Astrocyte (in vitro differentiated cells and primary cell): ENCODE measurements around the gene ZSCAN5B. TPM values are rescaled to one million over a fixed set of nuclear protein-coding genes. Genes with fewer than 3 reads are reported as not detected.

ENCODE experiments used
- DNase-seq: peaks from one replicate; pipeline ENCODE4 v3.0.0-alpha.2; 2010; ENCODE audit warnings: low read depth
- FAIRE-seq: peaks from 2 replicates; lab custom pipeline; 2011; peaks lifted over from hg19 to GRCh38; lab: Jason Lieb, UNC
- H2AFZ ChIP-seq: 2 replicates; pipeline ENCODE4 v1.6.0; 2012; ENCODE audit warnings: low read depth, low read length, inconsistent platforms
- H3K27ac ChIP-seq: 2 replicates; pipeline ENCODE4 v1.5.1; 2011; ENCODE audit warnings: low read depth, low read length, inconsistent platforms
- H3K27me3 ChIP-seq: 2 replicates; pipeline ENCODE4 v1.6.0; 2011; ENCODE audit warnings: low read length, inconsistent platforms; ENCODE audit not compliant: insufficient read depth
- H3K36me3 ChIP-seq: 2 replicates; pipeline ENCODE4 v1.5.1; 2011; ENCODE audit warnings: low read length, inconsistent platforms; ENCODE audit not compliant: insufficient read depth
- H3K4me1 ChIP-seq: 2 replicates; pipeline ENCODE4 v1.5.1; 2011; ENCODE audit warnings: low read length, inconsistent platforms; ENCODE audit not compliant: insufficient read depth
- H3K4me2 ChIP-seq: 2 replicates; pipeline ENCODE4 v1.6.0; 2012; ENCODE audit warnings: low read length, inconsistent platforms
- H3K4me3 ChIP-seq: 2 replicates; pipeline ENCODE4 v1.5.1; 2011; ENCODE audit warnings: low read depth, mild to moderate bottlenecking, low read length, inconsistent platforms; ENCODE audit not compliant: insufficient read depth
- H3K79me2 ChIP-seq: 2 replicates; pipeline ENCODE4 v1.6.0; 2012; ENCODE audit warnings: mild to moderate bottlenecking, low read length, inconsistent platforms; ENCODE audit not compliant: insufficient read depth
- H3K9ac ChIP-seq: 2 replicates; pipeline ENCODE4 v1.6.0; 2012; ENCODE audit warnings: mild to moderate bottlenecking, low read length, inconsistent platforms
- H3K9me3 ChIP-seq: 2 replicates; pipeline ENCODE4 v1.5.1; 2012; ENCODE audit warnings: low read depth, mild to moderate bottlenecking, low read length, inconsistent platforms; ENCODE audit not compliant: insufficient read depth
- H4K20me1 ChIP-seq: 2 replicates; pipeline ENCODE4 v1.6.0; 2012; ENCODE audit warnings: low read length, inconsistent platforms; ENCODE audit not compliant: insufficient read depth
- H3K27ac Mint-ChIP-seq: one replicate; pipeline ENCODE4 v1.8.0; 2021; ENCODE audit warnings: mild to moderate bottlenecking, mixed read lengths; ENCODE audit not compliant: unreplicated experiment
- H3K27me3 Mint-ChIP-seq: one replicate; pipeline ENCODE4 v1.8.0; 2021; ENCODE audit warnings: low read depth, mixed read lengths; ENCODE audit not compliant: unreplicated experiment
- H3K36me3 Mint-ChIP-seq: one replicate; pipeline ENCODE4 v1.8.0; 2021; ENCODE audit warnings: low read depth, mixed read lengths; ENCODE audit not compliant: unreplicated experiment
- H3K4me1 Mint-ChIP-seq: one replicate; pipeline ENCODE4 v1.8.0; 2021; ENCODE audit warnings: low read depth, mixed read lengths; ENCODE audit not compliant: unreplicated experiment
- H3K4me3 Mint-ChIP-seq: one replicate; pipeline ENCODE4 v1.8.0; 2021; ENCODE audit warnings: mild to moderate bottlenecking, moderate library complexity, mixed read lengths; ENCODE audit not compliant: unreplicated experiment
- H3K9me3 Mint-ChIP-seq: one replicate; pipeline ENCODE4 v1.8.0; 2021; ENCODE audit warnings: mild to moderate bottlenecking, mixed read lengths; ENCODE audit not compliant: unreplicated experiment
- EZH2 ChIP-seq: IDR thresholded peaks from 2 replicates; pipeline ENCODE4 v1.6.1; 2012; ENCODE audit warnings: mild to moderate bottlenecking, low read length, inconsistent platforms; ENCODE audit not compliant: insufficient read depth
- total RNA-seq: library from RNA; stranded (reverse); gene quantifications from 2 replicates; pipeline ENCODE4 v1.2.1, GENCODE V29; 2021
- TF ChIP-seq, protein P1 (sequence below): IDR thresholded peaks from 2 replicates; pipeline ENCODE4 v1.5.1; 2011; ENCODE audit warnings: low read depth, mild to moderate bottlenecking, inconsistent platforms, low read length, moderate library complexity; ENCODE audit not compliant: insufficient read depth

Gene ZSCAN5B
- total RNA-seq, 1 donor from 2014 or later, result not detected

DNA sequence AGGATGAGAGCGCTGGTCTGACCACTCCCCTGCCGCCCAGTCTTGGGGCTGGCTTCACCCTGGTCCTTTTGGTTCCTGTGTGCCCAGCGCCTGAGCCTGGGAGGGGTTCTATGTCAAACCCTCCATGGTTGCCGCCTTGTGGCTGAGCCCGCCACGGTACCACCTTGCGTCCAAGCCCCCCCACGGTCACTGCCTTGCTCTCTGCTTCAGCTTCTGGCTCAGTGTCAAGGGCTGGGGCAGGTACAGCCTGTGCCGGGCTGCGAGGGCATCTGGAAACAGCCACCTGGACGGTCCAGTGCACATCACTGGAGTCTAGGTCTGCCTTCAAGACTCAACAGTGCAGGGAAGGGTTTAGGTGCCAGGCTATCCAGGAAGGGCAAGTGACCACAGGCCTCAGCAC lies 36.0 kb downstream of the ZSCAN5B start:
- DNase-seq (no peak), FAIRE-seq (no peak)
- peaks cover 3% of the 10 kb centered on the region for H3K9me3 ChIP-seq
- H3K9me3 Mint-ChIP-seq, result no peaks in the 10 kb centered on the region
- no peaks in the 10 kb centered on the region for H4K20me1 ChIP-seq
- H3K4me3 ChIP-seq, result no peak overlapping the region
- H3K36me3 Mint-ChIP-seq, result peaks cover 21% of the 10 kb centered on the region
- no peaks in the 10 kb centered on the region for H3K27me3 Mint-ChIP-seq
- H3K27me3 ChIP-seq, result no peaks in the 10 kb centered on the region
- H3K4me3 Mint-ChIP-seq, result no peak overlapping the region
- H3K4me2 ChIP-seq, result no peak overlapping the region
- H2AFZ ChIP-seq, result no peak overlapping the region
- H3K4me1 ChIP-seq, result no peaks in the 10 kb centered on the region
- peaks cover 8% of the 10 kb centered on the region for H3K4me1 Mint-ChIP-seq
- no peak overlapping the region for H3K9ac ChIP-seq
- H3K27ac ChIP-seq, result no peak overlapping the region
- H3K36me3 ChIP-seq, result no peaks in the 10 kb centered on the region
- H3K79me2 ChIP-seq, result no peaks in the 10 kb centered on the region
- no peak for TF ChIP-seq EZH2
- TF ChIP-seq, protein P1, sequence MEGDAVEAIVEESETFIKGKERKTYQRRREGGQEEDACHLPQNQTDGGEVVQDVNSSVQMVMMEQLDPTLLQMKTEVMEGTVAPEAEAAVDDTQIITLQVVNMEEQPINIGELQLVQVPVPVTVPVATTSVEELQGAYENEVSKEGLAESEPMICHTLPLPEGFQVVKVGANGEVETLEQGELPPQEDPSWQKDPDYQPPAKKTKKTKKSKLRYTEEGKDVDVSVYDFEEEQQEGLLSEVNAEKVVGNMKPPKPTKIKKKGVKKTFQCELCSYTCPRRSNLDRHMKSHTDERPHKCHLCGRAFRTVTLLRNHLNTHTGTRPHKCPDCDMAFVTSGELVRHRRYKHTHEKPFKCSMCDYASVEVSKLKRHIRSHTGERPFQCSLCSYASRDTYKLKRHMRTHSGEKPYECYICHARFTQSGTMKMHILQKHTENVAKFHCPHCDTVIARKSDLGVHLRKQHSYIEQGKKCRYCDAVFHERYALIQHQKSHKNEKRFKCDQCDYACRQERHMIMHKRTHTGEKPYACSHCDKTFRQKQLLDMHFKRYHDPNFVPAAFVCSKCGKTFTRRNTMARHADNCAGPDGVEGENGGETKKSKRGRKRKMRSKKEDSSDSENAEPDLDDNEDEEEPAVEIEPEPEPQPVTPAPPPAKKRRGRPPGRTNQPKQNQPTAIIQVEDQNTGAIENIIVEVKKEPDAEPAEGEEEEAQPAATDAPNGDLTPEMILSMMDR, result no peak
- no peak overlapping the region for H3K27ac Mint-ChIP-seq

DNA sequence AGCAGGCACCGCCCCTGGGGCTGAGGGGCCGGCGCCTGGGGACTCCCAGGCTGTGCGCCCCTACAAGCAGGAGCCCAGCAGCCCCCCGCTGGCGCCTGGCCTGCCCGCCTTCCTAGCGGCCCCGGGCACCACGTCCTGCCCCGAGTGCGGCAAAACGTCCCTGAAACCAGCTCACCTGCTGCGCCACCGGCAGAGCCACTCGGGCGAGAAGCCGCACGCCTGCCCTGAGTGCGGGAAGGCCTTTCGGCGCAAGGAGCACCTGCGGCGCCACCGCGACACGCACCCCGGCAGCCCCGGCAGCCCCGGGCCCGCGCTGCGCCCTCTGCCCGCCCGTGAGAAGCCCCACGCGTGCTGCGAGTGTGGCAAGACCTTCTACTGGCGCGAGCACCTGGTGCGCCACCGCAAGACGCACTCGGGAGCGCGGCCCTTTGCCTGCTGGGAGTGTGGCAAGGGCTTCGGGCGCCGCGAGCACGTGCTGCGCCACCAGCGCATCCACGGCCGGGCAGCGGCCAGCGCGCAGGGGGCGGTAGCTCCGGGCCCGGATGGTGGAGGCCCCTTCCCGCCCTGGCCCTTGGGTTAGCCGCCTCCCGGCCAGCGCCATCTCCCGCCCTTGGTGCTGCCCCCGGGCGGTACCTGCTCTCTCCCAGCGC lies 37.8 kb downstream of the ZSCAN5B start:
- no peaks in the 10 kb centered on the region for H3K36me3 ChIP-seq
- H3K27ac ChIP-seq, result no peak overlapping the region
- H3K27me3 ChIP-seq, result no peaks in the 10 kb centered on the region
- Mint-ChIP-seq H3K9me3 (no peaks in the 10 kb centered on the region), H3K27ac (no peak overlapping the region), H3K36me3 (peaks cover 26% of the 10 kb centered on the region), H3K27me3 (no peaks in the 10 kb centered on the region), H3K4me3 (no peak overlapping the region), H3K4me1 (peaks cover 8% of the 10 kb centered on the region)
- no peak overlapping the region for H2AFZ ChIP-seq
- no peak overlapping the region for H3K4me2 ChIP-seq
- TF ChIP-seq EZH2, result no peak
- TF ChIP-seq, protein P1, result no peak
- no peak overlapping the region for H3K4me3 ChIP-seq
- peaks cover 3% of the 10 kb centered on the region for H3K9me3 ChIP-seq
- FAIRE-seq, result no peak
- H3K4me1 ChIP-seq, result no peaks in the 10 kb centered on the region
- DNase-seq, result no peak
- no peak overlapping the region for H3K9ac ChIP-seq
- H3K79me2 ChIP-seq, result no peaks in the 10 kb centered on the region
- H4K20me1 ChIP-seq, result peaks cover 3% of the 10 kb centered on the region

DNA sequence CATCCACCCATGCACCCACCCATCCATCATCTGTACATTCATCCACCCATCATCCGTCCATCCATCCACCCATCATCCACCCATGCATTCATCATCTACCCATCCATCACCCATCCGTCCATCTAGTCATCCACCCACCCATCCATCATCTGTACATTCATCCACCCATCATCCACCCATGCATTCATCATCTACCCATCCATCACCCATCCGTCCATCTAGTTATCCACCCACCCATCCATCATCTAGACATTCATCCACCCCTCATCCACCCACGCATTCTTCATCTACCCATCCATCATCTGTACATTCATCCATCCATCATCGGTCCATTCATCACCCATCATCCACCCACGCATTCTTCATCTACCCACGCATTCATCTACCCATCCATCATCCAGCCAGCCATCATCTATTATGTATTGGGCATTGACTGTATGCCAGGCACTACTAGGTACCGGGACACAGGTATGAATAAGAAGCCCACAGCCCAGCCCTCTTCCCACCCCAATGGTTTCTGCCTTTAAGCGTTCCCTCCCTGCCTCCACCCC lies 38.5 kb downstream of the ZSCAN5B start:
- Mint-ChIP-seq H3K4me1 (peaks cover 8% of the 10 kb centered on the region), H3K4me3 (no peak overlapping the region), H3K36me3 (peaks cover 26% of the 10 kb centered on the region), H3K27me3 (no peaks in the 10 kb centered on the region), H3K9me3 (no peaks in the 10 kb centered on the region), H3K27ac (no peak overlapping the region)
- Histone ChIP-seq H3K4me3 (no peak overlapping the region), H3K27ac (no peak overlapping the region), H3K27me3 (no peaks in the 10 kb centered on the region), H3K36me3 (no peaks in the 10 kb centered on the region), H3K9ac (no peak overlapping the region), H3K9me3 (peaks cover 3% of the 10 kb centered on the region), H4K20me1 (peaks cover 6% of the 10 kb centered on the region), H3K4me1 (no peaks in the 10 kb centered on the region), H3K79me2 (no peaks in the 10 kb centered on the region), H2AFZ (no peak overlapping the region), H3K4me2 (no peak overlapping the region)
- TF ChIP-seq, protein P1, result no peak
- no peak for TF ChIP-seq EZH2
- DNase-seq, result no peak
- FAIRE-seq, result no peak
